ENCODE measurements around the gene ABCC4. TPM values are rescaled to one million over a fixed set of nuclear protein-coding genes. Genes with fewer than 3 reads are reported as not detected.
A peak's percentile ranks its signal among the peaks of the same experiment; 100 is the strongest.

ABCC4 gene
- total and polyA plus RNA-seq, 4 donors: 9.4 to 25.5 (median 16.0) TPM

DNA sequence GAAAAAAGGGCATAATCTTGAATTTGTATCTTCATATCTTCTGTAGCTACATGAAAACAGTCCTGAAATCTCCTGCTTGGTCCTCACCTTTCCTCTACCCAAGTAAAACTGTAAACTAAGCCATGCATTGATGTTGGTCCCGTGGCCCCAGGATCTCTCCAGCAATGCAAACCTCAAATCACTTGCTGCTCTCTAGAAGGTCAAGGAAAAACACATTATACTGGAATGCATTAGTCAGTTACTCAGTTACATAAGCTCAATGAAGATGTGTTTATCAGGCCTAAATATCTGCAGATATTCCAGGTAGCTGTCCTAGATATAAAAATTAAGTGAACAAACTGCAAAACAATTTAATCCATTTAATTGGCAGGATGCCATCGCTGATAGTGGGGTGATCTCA is 261.8 kb downstream of the ABCC4 start:
- H3K27ac ChIP-seq (ENCODE audit: low read depth, low read length): no peak overlapping the region
- DNase-seq (ENCODE audit: low read depth in 4 of 6, low spot score in 6 of 6): no peak
- H3K9me3 ChIP-seq (ENCODE audit: control insufficient read depth, insufficient read depth, low read length): no peaks in the 10 kb centered on the region
- H3K36me3 ChIP-seq (ENCODE audit: control insufficient read depth, insufficient read depth, low read length): no peaks in the 10 kb centered on the region
- no peak overlapping the region for H3K4me3 ChIP-seq (ENCODE audit: low read depth, low read length)
- no peaks in the 10 kb centered on the region for H3K27me3 ChIP-seq (ENCODE audit: control insufficient read depth, insufficient read depth, low read length)
- WGBS (ENCODE audit: insufficient coverage): no CpG with 5 or more reads among the region's 2 CpGs
- H3K4me1 ChIP-seq (ENCODE audit: control insufficient read depth, insufficient read depth, low read length): peaks cover 3% of the 10 kb centered on the region

DNA sequence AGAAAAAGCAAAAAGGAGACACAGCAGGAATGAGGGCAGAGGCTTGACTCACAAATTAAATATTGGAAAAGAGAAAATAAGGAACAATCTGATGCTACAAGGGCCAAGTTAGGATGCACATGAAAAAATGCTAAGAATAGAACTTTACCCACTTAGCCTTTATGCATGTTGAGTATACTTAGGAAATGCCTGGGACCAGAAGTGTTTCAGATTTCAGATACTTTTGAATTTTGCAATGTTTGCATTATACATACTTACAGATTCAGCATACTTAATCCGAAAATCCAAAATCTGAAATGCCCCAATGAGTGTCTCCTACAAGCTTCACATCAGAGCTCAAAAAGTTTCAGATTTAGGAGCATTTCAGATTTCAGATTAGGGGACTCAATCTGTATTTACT is 262.3 kb downstream of the ABCC4 start:
- DNase-seq (ENCODE audit: low read depth in 4 of 6, low spot score in 6 of 6): no peak
- whole genome bisulfite sequencing (ENCODE audit: insufficient coverage): 100% methylated on average over 1 of the region's 1 CpG
- Histone ChIP-seq H3K4me1 (ENCODE audit: control insufficient read depth, insufficient read depth, low read length) (peaks cover 3% of the 10 kb centered on the region), H3K9me3 (ENCODE audit: control insufficient read depth, insufficient read depth, low read length) (no peaks in the 10 kb centered on the region), H3K27me3 (ENCODE audit: control insufficient read depth, insufficient read depth, low read length) (no peaks in the 10 kb centered on the region), H3K36me3 (ENCODE audit: control insufficient read depth, insufficient read depth, low read length) (no peaks in the 10 kb centered on the region), H3K4me3 (ENCODE audit: low read depth, low read length) (no peak overlapping the region), H3K27ac (ENCODE audit: low read depth, low read length) (no peak overlapping the region)

DNA sequence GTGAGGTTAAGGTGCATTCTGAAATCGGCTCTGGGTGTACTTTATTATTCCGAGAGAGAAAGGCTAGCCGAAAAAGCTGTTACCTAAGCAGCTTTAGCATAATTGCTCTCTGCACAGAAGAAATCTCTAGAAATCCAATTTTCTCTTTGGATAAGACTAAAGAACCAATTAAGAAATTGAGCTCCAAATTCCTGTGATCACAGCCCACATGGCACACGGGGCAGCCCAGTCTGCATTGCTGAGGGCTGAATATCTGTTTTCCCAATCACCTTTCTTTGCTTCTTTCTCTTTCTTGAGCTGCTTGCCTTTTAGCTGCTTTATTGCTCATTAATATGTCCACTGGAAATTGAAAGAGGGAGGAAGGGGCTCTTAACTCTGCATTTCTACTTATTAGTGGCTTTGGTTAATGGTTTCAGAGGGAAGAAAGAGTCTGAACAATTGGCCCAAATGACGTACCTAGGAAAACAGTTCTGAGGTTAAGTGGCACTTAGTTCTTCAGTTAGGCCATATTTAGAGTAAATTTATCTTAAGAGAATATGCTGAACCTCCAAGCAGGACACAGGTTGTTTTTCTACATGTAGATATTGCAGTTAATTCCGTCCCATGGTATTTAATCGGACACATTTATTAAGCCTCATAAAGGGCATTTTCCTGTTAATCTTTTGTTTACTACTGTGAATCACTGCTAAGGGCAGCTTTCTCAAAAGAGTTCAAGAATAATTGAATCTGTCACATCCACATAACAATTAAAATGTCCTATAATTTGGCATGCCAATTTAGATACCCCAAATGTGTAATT is 265.7 kb downstream of the ABCC4 start:
- Histone ChIP-seq H3K4me1 (ENCODE audit: control insufficient read depth, insufficient read depth, low read length) (peaks cover 3% of the 10 kb centered on the region), H3K4me3 (ENCODE audit: low read depth, low read length) (no peak overlapping the region), H3K27me3 (ENCODE audit: control insufficient read depth, insufficient read depth, low read length) (no peaks in the 10 kb centered on the region), H3K9me3 (ENCODE audit: control insufficient read depth, insufficient read depth, low read length) (no peaks in the 10 kb centered on the region), H3K27ac (ENCODE audit: low read depth, low read length) (no peak overlapping the region), H3K36me3 (ENCODE audit: control insufficient read depth, insufficient read depth, low read length) (no peaks in the 10 kb centered on the region)
- WGBS (ENCODE audit: insufficient coverage): no CpG with 5 or more reads among the region's 7 CpGs
- peak in 1 of 6 donors; percentile 86 for DNase-seq (ENCODE audit: low read depth in 4 of 6, low spot score in 6 of 6)

DNA sequence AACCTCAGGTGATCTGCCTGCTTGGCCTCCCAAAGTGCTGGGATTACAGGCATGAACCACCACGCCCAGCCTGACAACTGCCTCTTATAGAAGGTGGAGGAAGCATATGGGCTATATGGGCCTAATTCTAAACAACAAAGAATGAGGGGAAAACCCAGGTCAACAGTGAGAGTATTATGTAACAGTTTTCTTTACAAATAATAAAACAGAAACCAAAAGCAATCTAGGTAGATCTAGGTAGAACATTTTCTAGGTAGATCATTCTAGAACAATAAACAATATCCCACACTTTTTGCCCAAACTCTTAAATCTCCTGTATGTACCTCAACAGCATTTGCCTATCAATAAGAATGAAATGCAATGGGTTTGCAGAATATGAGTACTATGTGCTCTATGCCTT is 267.4 kb downstream of the ABCC4 start:
- no peak for DNase-seq (ENCODE audit: low read depth in 4 of 6, low spot score in 6 of 6)
- Histone ChIP-seq H3K36me3 (ENCODE audit: control insufficient read depth, insufficient read depth, low read length) (no peaks in the 10 kb centered on the region), H3K27ac (ENCODE audit: low read depth, low read length) (no peak overlapping the region), H3K4me3 (ENCODE audit: low read depth, low read length) (no peak overlapping the region), H3K9me3 (ENCODE audit: control insufficient read depth, insufficient read depth, low read length) (no peaks in the 10 kb centered on the region), H3K27me3 (ENCODE audit: control insufficient read depth, insufficient read depth, low read length) (no peaks in the 10 kb centered on the region), H3K4me1 (ENCODE audit: control insufficient read depth, insufficient read depth, low read length) (peaks cover 3% of the 10 kb centered on the region)
- no CpG with 5 or more reads among the region's 1 CpG for WGBS (ENCODE audit: insufficient coverage)

DNA sequence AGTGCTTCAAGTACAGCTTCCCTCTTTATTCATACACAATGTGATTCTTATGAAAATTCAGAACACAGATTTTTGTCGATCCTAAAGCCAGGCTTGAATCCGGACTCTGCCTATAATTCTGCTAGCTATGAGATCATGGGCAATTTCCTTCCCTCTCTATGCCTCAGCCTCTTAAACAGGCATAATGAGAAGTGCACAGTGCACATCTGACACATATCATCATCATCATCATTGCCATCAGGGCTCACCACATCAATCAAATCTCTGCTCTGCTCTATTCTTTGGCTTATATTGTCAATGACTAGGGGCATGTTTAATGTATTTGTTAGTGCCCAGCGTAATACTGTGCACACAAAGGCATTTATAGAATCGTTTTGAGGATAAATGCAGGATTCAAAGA is 269.1 kb downstream of the ABCC4 start:
- WGBS (ENCODE audit: insufficient coverage): 80% methylated on average over 2 of the region's 4 CpGs
- H3K4me3 ChIP-seq (ENCODE audit: low read depth, low read length): no peak overlapping the region

DNA sequence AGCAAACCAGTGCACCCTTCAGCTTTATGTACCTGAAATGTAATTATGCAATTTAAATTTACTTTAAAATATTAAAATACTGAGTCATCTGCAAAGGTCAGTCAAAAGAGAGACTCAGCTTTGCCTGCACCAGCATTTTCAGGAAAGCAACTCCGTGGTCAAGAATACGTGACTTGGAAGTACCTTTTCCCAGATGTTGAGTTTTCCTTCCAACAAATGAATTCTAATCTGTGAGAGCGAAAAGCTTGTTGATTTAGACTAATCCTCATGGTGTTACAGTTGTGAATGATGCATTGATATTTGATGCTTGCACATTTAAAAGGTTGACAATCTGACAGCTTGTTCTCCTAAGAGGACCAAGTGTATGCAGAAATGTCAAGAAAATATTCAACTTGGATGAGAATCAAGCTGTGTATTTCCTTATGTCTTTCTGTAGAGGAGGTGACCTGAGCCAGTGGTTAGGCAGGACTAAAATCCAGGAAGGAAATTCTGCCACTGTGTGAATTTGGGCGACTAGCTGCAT is 270.4 kb downstream of the ABCC4 start:
- H3K36me3 ChIP-seq (ENCODE audit: control insufficient read depth, insufficient read depth, low read length): no peaks in the 10 kb centered on the region
- no peak overlapping the region for H3K4me3 ChIP-seq (ENCODE audit: low read depth, low read length)
- no peaks in the 10 kb centered on the region for H3K27me3 ChIP-seq (ENCODE audit: control insufficient read depth, insufficient read depth, low read length)
- WGBS (ENCODE audit: insufficient coverage): 85% methylated on average over 3 of the region's 4 CpGs
- no peaks in the 10 kb centered on the region for H3K9me3 ChIP-seq (ENCODE audit: control insufficient read depth, insufficient read depth, low read length)
- no peak for DNase-seq (ENCODE audit: low read depth in 4 of 6, low spot score in 6 of 6)
- H3K27ac ChIP-seq (ENCODE audit: low read depth, low read length): no peak overlapping the region
- H3K4me1 ChIP-seq (ENCODE audit: control insufficient read depth, insufficient read depth, low read length): peaks cover 3% of the 10 kb centered on the region

More for the DNA sequence above, 269.1 kb downstream of the ABCC4 start:
- Histone ChIP-seq H3K27ac (ENCODE audit: low read depth, low read length) (no peak overlapping the region), H3K36me3 (ENCODE audit: control insufficient read depth, insufficient read depth, low read length) (no peaks in the 10 kb centered on the region), H3K4me1 (ENCODE audit: control insufficient read depth, insufficient read depth, low read length) (peaks cover 3% of the 10 kb centered on the region), H3K27me3 (ENCODE audit: control insufficient read depth, insufficient read depth, low read length) (no peaks in the 10 kb centered on the region), H3K9me3 (ENCODE audit: control insufficient read depth, insufficient read depth, low read length) (no peaks in the 10 kb centered on the region)
- DNase-seq (ENCODE audit: low read depth in 4 of 6, low spot score in 6 of 6): peak in 1 of 6 donors; percentile 27

DNA sequence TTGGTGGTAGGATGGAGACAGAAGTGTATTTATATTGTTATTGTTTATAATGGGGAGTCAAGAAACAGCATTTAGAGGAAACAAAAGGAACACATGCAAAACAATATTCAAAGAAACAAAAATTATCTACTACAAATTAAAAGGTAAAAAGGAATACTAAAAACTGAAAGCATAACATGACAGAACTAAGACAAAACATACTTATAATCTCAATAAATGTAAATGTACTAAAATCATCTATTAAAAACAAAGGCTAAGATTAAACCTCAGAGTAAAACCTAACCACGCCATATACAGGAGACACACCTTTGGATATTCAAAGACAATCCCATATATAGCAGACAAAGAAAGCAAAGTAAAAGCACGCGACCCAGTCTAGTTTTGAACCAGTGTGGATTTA is 273.6 kb downstream of the ABCC4 start:
- H3K4me3 ChIP-seq (ENCODE audit: low read depth, low read length): no peak overlapping the region
- no peaks in the 10 kb centered on the region for H3K27me3 ChIP-seq (ENCODE audit: control insufficient read depth, insufficient read depth, low read length)
- H3K36me3 ChIP-seq (ENCODE audit: control insufficient read depth, insufficient read depth, low read length): no peaks in the 10 kb centered on the region
- H3K4me1 ChIP-seq (ENCODE audit: control insufficient read depth, insufficient read depth, low read length): no peaks in the 10 kb centered on the region
- no peaks in the 10 kb centered on the region for H3K9me3 ChIP-seq (ENCODE audit: control insufficient read depth, insufficient read depth, low read length)
- no peak for DNase-seq (ENCODE audit: low read depth in 4 of 6, low spot score in 6 of 6)
- no CpG with 5 or more reads among the region's 3 CpGs for WGBS (ENCODE audit: insufficient coverage)
- no peak overlapping the region for H3K27ac ChIP-seq (ENCODE audit: low read depth, low read length)

DNA sequence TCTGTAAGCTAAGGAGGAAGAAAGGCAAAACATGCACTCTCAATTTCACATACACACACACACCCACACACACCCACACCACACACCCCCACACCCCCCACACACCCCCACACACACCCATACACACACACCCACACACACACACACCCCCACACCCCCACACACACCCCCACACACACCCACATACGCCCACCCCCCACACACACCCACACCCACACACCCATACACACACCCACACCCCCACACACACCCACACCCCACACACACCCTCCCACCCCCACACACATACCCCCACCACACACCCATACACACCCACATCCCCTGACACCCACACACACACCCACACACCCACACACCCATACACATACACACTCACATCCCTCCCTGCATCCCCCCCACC is 276.1 kb downstream of the ABCC4 start:
- WGBS (ENCODE audit: insufficient coverage): no CpG with 5 or more reads among the region's 1 CpG
- DNase-seq (ENCODE audit: low read depth in 4 of 6, low spot score in 6 of 6): no peak
- H3K27ac ChIP-seq (ENCODE audit: low read depth, low read length): no peak overlapping the region
- no peaks in the 10 kb centered on the region for H3K4me1 ChIP-seq (ENCODE audit: control insufficient read depth, insufficient read depth, low read length)
- H3K4me3 ChIP-seq (ENCODE audit: low read depth, low read length): no peak overlapping the region
- H3K27me3 ChIP-seq (ENCODE audit: control insufficient read depth, insufficient read depth, low read length): no peaks in the 10 kb centered on the region
- H3K9me3 ChIP-seq (ENCODE audit: control insufficient read depth, insufficient read depth, low read length): no peaks in the 10 kb centered on the region
- no peaks in the 10 kb centered on the region for H3K36me3 ChIP-seq (ENCODE audit: control insufficient read depth, insufficient read depth, low read length)

DNA sequence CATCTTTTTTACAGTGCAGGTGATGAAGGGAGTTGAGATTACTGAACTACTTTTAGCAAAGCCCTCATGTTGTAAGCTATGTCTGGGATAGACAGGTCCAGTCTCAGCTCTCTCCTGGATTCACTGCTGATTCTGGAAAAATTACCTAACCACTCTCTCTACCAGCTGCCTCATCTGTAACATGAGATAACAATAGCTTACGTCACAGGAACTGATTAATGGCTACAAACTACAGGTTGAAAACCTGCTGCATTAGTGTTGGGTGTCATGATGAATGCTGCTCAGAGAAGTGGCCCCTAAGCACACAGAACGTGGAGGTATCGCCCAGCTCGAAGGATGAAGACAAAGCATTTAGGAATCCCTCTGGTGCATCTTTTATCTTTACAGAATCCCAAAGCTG is 277.8 kb downstream of the ABCC4 start:
- Histone ChIP-seq H3K4me1 (ENCODE audit: control insufficient read depth, insufficient read depth, low read length) (no peaks in the 10 kb centered on the region), H3K27me3 (ENCODE audit: control insufficient read depth, insufficient read depth, low read length) (no peaks in the 10 kb centered on the region), H3K36me3 (ENCODE audit: control insufficient read depth, insufficient read depth, low read length) (no peaks in the 10 kb centered on the region), H3K27ac (ENCODE audit: low read depth, low read length) (no peak overlapping the region), H3K4me3 (ENCODE audit: low read depth, low read length) (no peak overlapping the region), H3K9me3 (ENCODE audit: control insufficient read depth, insufficient read depth, low read length) (no peaks in the 10 kb centered on the region)
- no peak for DNase-seq (ENCODE audit: low read depth in 4 of 6, low spot score in 6 of 6)
- 69% methylated on average over 4 of the region's 4 CpGs for WGBS (ENCODE audit: insufficient coverage)

All from spinal cord (tissue), 10 donors.